ENCODE measurements around the gene ZNF316.

- TF ChIP-seq CTCF (IDR thresholded peaks at IDR 0.05) (no peak), POLR2A (IDR thresholded peaks at IDR 0.05) (no peak)
These were observed 37.0 kb upstream of the ZNF316 start for GRCh38 chr7:6600093-6600492.
